ENCODE measurements around the gene ZNF24.

- TF ChIP-seq CTCF (conservative IDR thresholded peaks at IDR 0.05 in 1 of 2, IDR thresholded peaks at IDR 0.05 in 1 of 2; ENCODE audit: low read depth in 1 of 2, low read length in 2 of 2) (no peak), EZH2 (IDR thresholded peaks at IDR 0.05; ENCODE audit: low read length, missing control alignments) (no peak)
Observed at GRCh38 chr18:35369126-35369525, 24.9 kb upstream of the ZNF24 start.
